Stimulated activated memory B cell treated with anti-CD40 and anti-IgM and Interleukin-4, amounts not matched to agents 10 μg/mL and 1 μg/mL and 100 μg/mL, for 72 hours (primary cell): ENCODE results near the gene WDR49.

Experiments
- ATAC-seq: fragments of 150-1000 bp; cut with Tn5 transposase; 2 replicates; pipeline ENCODE4 v1.10.0; 2021
- H3K27ac Mint-ChIP-seq: one replicate; pipeline ENCODE4 v1.8.0; 2022; ENCODE audit warnings: mild to moderate bottlenecking, mixed read lengths
- H3K27me3 Mint-ChIP-seq: one replicate; pipeline ENCODE4 v1.8.0; 2022; ENCODE audit warnings: mixed read lengths
- H3K36me3 Mint-ChIP-seq: one replicate; pipeline ENCODE4 v1.8.0; 2022; ENCODE audit warnings: mixed read lengths
- H3K4me1 Mint-ChIP-seq: one replicate; pipeline ENCODE4 v1.8.0; 2022; ENCODE audit warnings: mixed read lengths
- H3K4me3 Mint-ChIP-seq: one replicate; pipeline ENCODE4 v1.8.0; 2022; ENCODE audit warnings: mild to moderate bottlenecking, moderate library complexity, mixed read lengths
- H3K9me3 Mint-ChIP-seq: one replicate; pipeline ENCODE4 v1.8.0; 2022; ENCODE audit warnings: mixed read lengths

WDR49 gene

GRCh38 chr3:167653760-167654159 lies at the start of gene WDR49:
WDR49 (minus strand) TSS chr3:167653942; CDS start chr3:167653425, 517 bp downstream.
- Mint-ChIP-seq H3K36me3 (no peaks in the 10 kb centered on the region), H3K4me3 (no peak within 1 kb of the TSS), H3K27me3 (no peaks in the 10 kb centered on the region)

DNA sequence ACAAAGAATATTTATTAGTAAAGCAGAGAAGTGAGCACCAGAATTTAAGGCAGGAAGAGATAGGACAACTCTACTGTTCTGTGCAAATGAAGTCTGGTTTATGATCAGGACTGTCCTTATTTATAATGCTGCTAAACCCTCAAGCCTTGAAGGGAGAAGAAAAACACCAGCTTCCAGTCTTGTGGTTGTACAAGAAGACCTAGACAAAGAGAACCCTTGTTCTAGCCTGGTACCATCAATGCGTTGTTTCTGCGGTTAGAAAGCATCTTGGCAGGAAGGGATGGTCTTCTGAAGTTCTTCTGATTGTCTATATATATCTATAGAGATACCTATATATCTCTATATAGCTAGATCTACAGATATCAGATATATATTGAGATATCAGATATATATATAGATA lies 47.2 kb upstream of the WDR49 start:
- peaks cover 7% of the 10 kb centered on the region for H3K4me1 Mint-ChIP-seq
- no peak for ATAC-seq
- no peak overlapping the region for H3K27ac Mint-ChIP-seq
- peaks cover 34% of the 10 kb centered on the region for H3K36me3 Mint-ChIP-seq
- H3K9me3 Mint-ChIP-seq = no peaks in the 10 kb centered on the region
- no peak overlapping the region for H3K4me3 Mint-ChIP-seq
- H3K27me3 Mint-ChIP-seq = no peaks in the 10 kb centered on the region

More at GRCh38 chr3:167653760-167654159, at the start of gene WDR49:
- peaks cover 8% of the 10 kb centered on the region for H3K4me1 Mint-ChIP-seq
- peak within 1 kb of the TSS; percentile 8 for H3K27ac Mint-ChIP-seq
- no peaks in the 10 kb centered on the region for H3K9me3 Mint-ChIP-seq
- ATAC-seq = no peak

DNA sequence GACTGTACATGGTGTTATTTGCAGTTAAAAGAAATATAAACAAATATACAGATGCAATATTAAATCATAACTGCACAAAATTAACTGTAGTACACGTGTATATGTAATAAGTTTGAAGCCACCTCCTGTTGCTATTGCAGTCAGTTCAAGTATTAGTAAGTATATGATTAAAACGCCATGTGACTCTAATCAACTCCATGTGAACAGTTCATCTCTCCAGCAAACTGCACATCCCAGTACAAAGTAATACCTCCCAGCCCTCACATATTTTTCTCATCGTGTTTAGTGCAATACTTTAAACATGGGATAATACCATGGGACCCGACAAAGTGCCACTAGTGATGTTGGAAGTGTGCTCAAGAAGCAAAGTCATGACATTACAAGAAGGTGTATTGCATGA lies 46.3 kb upstream of the WDR49 start:
- H3K27ac Mint-ChIP-seq = no peak overlapping the region
- no peak for ATAC-seq
- no peaks in the 10 kb centered on the region for H3K9me3 Mint-ChIP-seq
- H3K4me1 Mint-ChIP-seq = peaks cover 7% of the 10 kb centered on the region
- H3K4me3 Mint-ChIP-seq = no peak overlapping the region
- H3K36me3 Mint-ChIP-seq = peaks cover 42% of the 10 kb centered on the region
- no peaks in the 10 kb centered on the region for H3K27me3 Mint-ChIP-seq

DNA sequence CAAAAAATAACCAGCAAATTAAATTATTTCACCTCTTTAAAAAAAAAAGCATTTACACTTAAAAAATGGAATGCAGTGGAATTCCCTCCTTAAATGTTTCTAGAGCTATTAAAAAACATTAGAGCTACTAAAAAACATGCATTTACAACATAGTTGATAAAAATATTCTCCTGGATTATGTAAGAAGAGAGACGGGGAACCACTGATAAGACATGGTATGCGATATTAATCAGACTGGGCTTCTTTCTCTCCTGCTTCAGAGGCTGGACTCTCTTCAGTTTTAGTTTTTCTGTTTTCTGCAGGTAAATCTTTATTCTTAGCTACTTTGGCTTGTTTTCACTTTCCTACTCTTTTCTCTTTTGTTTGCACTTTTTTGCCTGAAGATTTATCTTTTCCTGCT lies 40.4 kb upstream of the WDR49 start:
- peaks cover 46% of the 10 kb centered on the region for H3K36me3 Mint-ChIP-seq
- ATAC-seq = no peak
- H3K4me3 Mint-ChIP-seq = no peak overlapping the region
- H3K27ac Mint-ChIP-seq = no peak overlapping the region
- H3K4me1 Mint-ChIP-seq = peaks cover 17% of the 10 kb centered on the region
- no peaks in the 10 kb centered on the region for H3K27me3 Mint-ChIP-seq
- H3K9me3 Mint-ChIP-seq = no peaks in the 10 kb centered on the region

GRCh38 chr3:167691366-167691765 lies 37.6 kb upstream of the WDR49 start:
- H3K36me3 Mint-ChIP-seq = peaks cover 51% of the 10 kb centered on the region
- no peak overlapping the region for H3K27ac Mint-ChIP-seq
- H3K4me3 Mint-ChIP-seq = no peak overlapping the region

DNA sequence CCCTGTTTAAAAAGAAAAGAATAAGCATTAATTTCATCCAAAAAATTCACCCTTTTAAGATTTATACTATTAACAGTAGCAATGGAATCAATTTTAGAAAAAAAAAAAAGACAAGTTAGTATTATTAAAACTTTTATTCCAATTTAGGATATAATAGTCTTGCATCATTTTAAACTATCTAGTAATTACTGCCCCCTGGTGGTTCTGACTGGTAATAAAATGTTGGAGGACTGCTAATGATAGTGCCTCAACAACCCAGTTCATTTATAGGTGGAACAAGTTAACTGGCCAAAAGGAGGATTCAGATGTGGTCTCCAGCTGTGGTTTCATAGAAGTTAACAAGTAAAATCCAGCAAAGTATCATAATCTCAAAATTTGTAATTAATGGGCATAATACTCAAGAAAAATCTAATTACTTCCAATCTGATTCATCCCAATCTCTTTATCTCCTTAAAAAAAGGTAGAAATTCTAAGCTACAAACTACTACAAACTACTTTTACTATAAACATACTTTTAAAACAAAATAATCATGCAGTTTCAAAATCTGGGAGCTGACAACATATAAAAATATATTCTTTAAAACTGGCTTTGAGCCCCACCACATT lies 30.7 kb upstream of the WDR49 start:
- peaks cover 8% of the 10 kb centered on the region for H3K4me1 Mint-ChIP-seq
- peak; percentile 57 for ATAC-seq
- H3K9me3 Mint-ChIP-seq = no peaks in the 10 kb centered on the region
- H3K36me3 Mint-ChIP-seq = peaks cover 45% of the 10 kb centered on the region
- no peak overlapping the region for H3K4me3 Mint-ChIP-seq
- no peak overlapping the region for H3K27ac Mint-ChIP-seq
- no peaks in the 10 kb centered on the region for H3K27me3 Mint-ChIP-seq

More at GRCh38 chr3:167691366-167691765, 37.6 kb upstream of the WDR49 start:
- Mint-ChIP-seq H3K9me3 (no peaks in the 10 kb centered on the region), H3K27me3 (no peaks in the 10 kb centered on the region), H3K4me1 (peaks cover 18% of the 10 kb centered on the region)
- peak; percentile 100 for ATAC-seq

- ATAC-seq = no peak
- Mint-ChIP-seq H3K9me3 (peaks cover 6% of the 10 kb centered on the region), H3K4me1 (no peaks in the 10 kb centered on the region), H3K4me3 (no peak overlapping the region), H3K27ac (no peak overlapping the region), H3K27me3 (no peaks in the 10 kb centered on the region), H3K36me3 (peaks cover 77% of the 10 kb centered on the region)
Measured at GRCh38 chr3:167679526-167679925, 25.8 kb upstream of the WDR49 start.

GRCh38 chr3:167675848-167676247 lies 22.1 kb upstream of the WDR49 start:
- Mint-ChIP-seq H3K27me3 (no peaks in the 10 kb centered on the region), H3K27ac (no peak overlapping the region), H3K9me3 (peaks cover 13% of the 10 kb centered on the region), H3K4me1 (no peaks in the 10 kb centered on the region), H3K36me3 (peaks cover 85% of the 10 kb centered on the region), H3K4me3 (no peak overlapping the region)
- no peak for ATAC-seq

DNA sequence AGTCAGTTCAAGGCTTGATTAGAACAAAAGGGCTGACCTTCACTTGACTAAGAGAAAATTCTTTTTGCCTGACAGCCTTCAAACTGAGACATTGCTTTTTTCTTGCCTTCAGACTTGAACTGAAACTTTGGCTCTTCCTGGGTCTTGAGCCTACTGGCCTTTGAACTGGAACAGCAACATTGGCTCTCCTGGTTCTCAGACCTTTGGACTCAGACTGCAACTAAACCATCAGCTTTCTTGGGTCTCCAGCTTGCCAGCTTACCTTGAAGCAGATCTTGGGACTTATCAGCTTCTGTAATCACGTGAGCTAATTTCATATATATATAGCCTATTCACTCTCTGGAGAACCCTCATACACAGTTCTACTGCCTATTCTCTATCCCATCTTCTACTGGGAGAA lies 19.5 kb upstream of the WDR49 start:
- Mint-ChIP-seq H3K9me3 (peaks cover 13% of the 10 kb centered on the region), H3K4me1 (no peaks in the 10 kb centered on the region), H3K27ac (no peak overlapping the region), H3K4me3 (no peak overlapping the region), H3K27me3 (no peaks in the 10 kb centered on the region), H3K36me3 (peaks cover 62% of the 10 kb centered on the region)
- ATAC-seq = no peak

DNA sequence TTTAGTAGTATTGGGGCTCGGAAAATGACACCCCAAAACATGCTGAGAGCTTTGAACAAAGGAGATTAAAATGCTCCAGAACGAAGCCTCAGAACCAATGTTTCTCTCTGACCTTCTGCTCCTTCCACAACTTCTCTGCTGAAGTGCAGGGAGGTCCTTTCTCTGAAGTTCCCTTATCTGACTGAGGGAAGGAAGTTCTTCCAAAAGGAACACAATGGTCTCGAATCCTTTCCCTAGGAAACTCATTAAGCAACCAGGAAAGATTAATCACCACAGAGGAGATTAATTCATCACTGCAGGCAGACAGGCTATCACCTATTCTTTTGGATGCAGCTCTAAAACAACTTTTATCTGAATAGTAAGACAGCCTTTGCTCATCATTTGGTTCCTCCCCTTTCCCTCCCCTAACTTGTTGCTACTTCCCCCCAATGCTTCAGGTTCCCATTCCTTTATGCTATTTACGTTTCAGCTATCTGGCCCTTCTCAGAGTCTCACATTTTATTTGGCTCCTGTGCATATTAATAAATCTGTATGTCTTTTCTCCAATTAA lies 18.2 kb upstream of the WDR49 start:
- H3K27me3 Mint-ChIP-seq = no peaks in the 10 kb centered on the region
- H3K36me3 Mint-ChIP-seq = peaks cover 49% of the 10 kb centered on the region
- no peak for ATAC-seq
- no peaks in the 10 kb centered on the region for H3K4me1 Mint-ChIP-seq
- no peak overlapping the region for H3K4me3 Mint-ChIP-seq
- peaks cover 10% of the 10 kb centered on the region for H3K9me3 Mint-ChIP-seq
- H3K27ac Mint-ChIP-seq = no peak overlapping the region

GRCh38 chr3:167669699-167670098 lies 16.0 kb upstream of the WDR49 start:
- Mint-ChIP-seq H3K4me1 (no peaks in the 10 kb centered on the region), H3K36me3 (peaks cover 27% of the 10 kb centered on the region), H3K27me3 (no peaks in the 10 kb centered on the region), H3K4me3 (no peak overlapping the region), H3K27ac (no peak overlapping the region), H3K9me3 (peaks cover 13% of the 10 kb centered on the region)
- no peak for ATAC-seq

DNA sequence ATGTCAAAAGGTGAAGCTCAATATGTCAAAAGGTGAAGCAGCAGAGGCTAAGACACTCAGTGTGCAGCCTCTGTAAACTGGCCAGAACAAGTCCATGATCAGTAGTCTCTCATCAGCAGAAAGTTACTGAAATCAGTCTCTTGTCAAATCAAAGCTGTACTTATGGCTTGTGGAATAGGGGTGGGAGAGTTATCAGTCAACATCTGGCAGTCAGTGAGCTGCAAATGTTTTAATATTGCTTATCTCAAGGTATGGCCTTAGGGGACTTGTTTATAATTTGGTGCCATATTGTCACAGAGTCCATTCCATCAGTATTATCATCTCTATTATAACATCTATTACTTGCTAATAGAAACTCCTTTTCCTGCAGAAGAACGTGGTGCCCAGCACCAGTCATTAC lies 14.9 kb upstream of the WDR49 start:
- Mint-ChIP-seq H3K27ac (no peak overlapping the region), H3K9me3 (peaks cover 5% of the 10 kb centered on the region), H3K27me3 (no peaks in the 10 kb centered on the region), H3K4me3 (no peak overlapping the region), H3K4me1 (no peaks in the 10 kb centered on the region), H3K36me3 (peaks cover 16% of the 10 kb centered on the region)
- ATAC-seq = no peak

DNA sequence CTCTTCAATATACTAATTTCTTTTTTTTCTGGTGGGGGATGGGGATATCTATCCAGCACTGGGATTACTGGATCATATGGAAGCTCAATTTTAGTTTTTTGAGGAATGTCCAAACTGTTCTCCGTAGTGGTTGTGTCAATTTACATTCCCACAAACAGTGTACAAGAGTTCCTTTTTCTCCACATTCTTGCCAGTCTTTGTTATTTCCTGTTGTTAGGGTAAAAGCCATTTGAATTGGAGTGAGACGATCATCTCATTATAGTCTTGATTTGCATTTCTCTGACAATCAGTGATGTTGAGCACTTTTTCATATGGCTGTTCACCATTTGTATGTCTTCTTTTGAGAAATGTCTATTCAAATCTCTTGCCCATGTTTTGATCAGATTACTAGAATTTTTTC lies 12.8 kb upstream of the WDR49 start:
- H3K4me1 Mint-ChIP-seq = no peaks in the 10 kb centered on the region
- H3K4me3 Mint-ChIP-seq = no peak overlapping the region
- no peaks in the 10 kb centered on the region for H3K27me3 Mint-ChIP-seq
- ATAC-seq = no peak
- H3K27ac Mint-ChIP-seq = no peak overlapping the region
- peaks cover 5% of the 10 kb centered on the region for H3K9me3 Mint-ChIP-seq
- no peaks in the 10 kb centered on the region for H3K36me3 Mint-ChIP-seq

GRCh38 chr3:167662919-167663400 lies 9.2 kb upstream of the WDR49 start:
- Mint-ChIP-seq H3K9me3 (peaks cover 5% of the 10 kb centered on the region), H3K36me3 (no peaks in the 10 kb centered on the region), H3K4me1 (no peaks in the 10 kb centered on the region), H3K4me3 (no peak overlapping the region), H3K27me3 (no peaks in the 10 kb centered on the region), H3K27ac (no peak overlapping the region)
- ATAC-seq = no peak

- no peak overlapping the region for H3K4me3 Mint-ChIP-seq
- H3K27me3 Mint-ChIP-seq = no peaks in the 10 kb centered on the region
- H3K27ac Mint-ChIP-seq = no peak overlapping the region
- no peaks in the 10 kb centered on the region for H3K9me3 Mint-ChIP-seq
- H3K36me3 Mint-ChIP-seq = no peaks in the 10 kb centered on the region
- ATAC-seq = no peak
- H3K4me1 Mint-ChIP-seq = peaks cover 8% of the 10 kb centered on the region
Measured at GRCh38 chr3:167657684-167658225, 4.0 kb upstream of the WDR49 start.

DNA sequence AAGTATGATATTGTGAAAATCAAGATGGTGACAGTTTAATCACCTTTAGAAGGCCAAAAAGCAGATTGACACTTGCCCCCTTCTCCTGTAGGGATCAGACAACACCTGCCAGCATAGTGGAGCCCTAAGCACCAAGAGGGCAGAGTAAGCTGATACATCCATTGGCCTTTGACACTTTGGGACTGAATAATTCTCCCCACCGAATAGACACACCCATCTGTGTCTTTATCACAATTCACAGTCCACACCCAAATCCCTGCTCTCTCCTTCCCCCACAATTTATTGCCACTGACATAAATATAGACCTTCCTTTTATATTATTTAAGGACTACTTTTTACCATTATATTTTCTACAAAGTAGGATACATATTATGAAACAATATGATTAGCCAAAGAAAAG lies 3.1 kb upstream of the WDR49 start:
- no peak for ATAC-seq
- H3K9me3 Mint-ChIP-seq = no peaks in the 10 kb centered on the region
- no peaks in the 10 kb centered on the region for H3K36me3 Mint-ChIP-seq
- no peak overlapping the region for H3K27ac Mint-ChIP-seq
- H3K27me3 Mint-ChIP-seq = no peaks in the 10 kb centered on the region
- H3K4me1 Mint-ChIP-seq = peaks cover 8% of the 10 kb centered on the region
- H3K4me3 Mint-ChIP-seq = no peak overlapping the region
